GM18519 (cell line): ENCODE data around the gene KCNB1.

Experiments used
- ATAC-seq: cut with Tn5 transposase; IDR thresholded peaks from one replicate; pipeline ENCODE4 v1.9.1; 2021; ENCODE audit warnings: mild to moderate bottlenecking, moderate library complexity; ENCODE audit not compliant: unreplicated experiment, low FRiP score

KCNB1 gene

GRCh38 chr20:49446808-49447207, 35.7 kb downstream of the KCNB1 start:
- ATAC-seq = no peak

- ATAC-seq = no peak
These were observed 36.4 kb downstream of the KCNB1 start for GRCh38 chr20:49446080-49446479.

- no peak for ATAC-seq
These were observed 37.3 kb downstream of the KCNB1 start for GRCh38 chr20:49445176-49445575.

GRCh38 chr20:49444553-49444990, 37.9 kb downstream of the KCNB1 start:
- no peak for ATAC-seq

- ATAC-seq = no peak
These were observed 45.4 kb downstream of the KCNB1 start for GRCh38 chr20:49437057-49437456.

GRCh38 chr20:49435639-49436038, 46.8 kb downstream of the KCNB1 start:
- ATAC-seq = no peak

GRCh38 chr20:49433333-49433732, 49.1 kb downstream of the KCNB1 start:
- no peak for ATAC-seq

- no peak for ATAC-seq
These were observed 49.9 kb downstream of the KCNB1 start for GRCh38 chr20:49432550-49432949.

GRCh38 chr20:49431329-49431728, 51.1 kb downstream of the KCNB1 start:
- no peak for ATAC-seq

GRCh38 chr20:49430320-49430719, 52.1 kb downstream of the KCNB1 start:
- no peak for ATAC-seq

- ATAC-seq = no peak
These were observed 54.5 kb downstream of the KCNB1 start for GRCh38 chr20:49427751-49428518.

- ATAC-seq = no peak
These were observed 55.6 kb downstream of the KCNB1 start for GRCh38 chr20:49426873-49427272.

GRCh38 chr20:49426395-49426794, 56.1 kb downstream of the KCNB1 start:
- ATAC-seq = no peak

GRCh38 chr20:49424536-49424935, 57.9 kb downstream of the KCNB1 start:
- no peak for ATAC-seq

- ATAC-seq = no peak
These were observed 60.3 kb downstream of the KCNB1 start for GRCh38 chr20:49422161-49422560.

- no peak for ATAC-seq
These were observed 61.6 kb downstream of the KCNB1 start for GRCh38 chr20:49420811-49421295.

- ATAC-seq = no peak
These were observed 62.2 kb downstream of the KCNB1 start for GRCh38 chr20:49420292-49420691.

- ATAC-seq = no peak
These were observed 62.7 kb downstream of the KCNB1 start for GRCh38 chr20:49419785-49420184.

- ATAC-seq = no peak
These were observed 63.7 kb downstream of the KCNB1 start for GRCh38 chr20:49418809-49419208.

GRCh38 chr20:49417843-49418555, 64.5 kb downstream of the KCNB1 start:
- no peak for ATAC-seq

- ATAC-seq = no peak
These were observed 66.8 kb downstream of the KCNB1 start for GRCh38 chr20:49415668-49416044.
